NB4 (cell line): ENCODE results near the gene LGMN.
"Not testable (repeated sequence)": the region's sequence is repeated elsewhere in the genome, so short reads cannot be mapped to it uniquely, and the experiment has no call there.

ENCODE experiments used
- MYC ChIP-seq: IDR thresholded peaks from 2 replicates; pipeline ENCODE4 v1.6.1; 2011; ENCODE audit warnings: low read depth, low read length
- POLR2A ChIP-seq: IDR thresholded peaks from 2 replicates; pipeline ENCODE4 v1.6.1; 2011; ENCODE audit warnings: mild to moderate bottlenecking; ENCODE audit not compliant: insufficient read length; ENCODE audit errors: extremely low read depth
- TF ChIP-seq, protein P1 (sequence below): IDR thresholded peaks from one replicate; pipeline ENCODE4 v1.5.1; 2012; ENCODE audit warnings: low read depth, low read length

DNA sequence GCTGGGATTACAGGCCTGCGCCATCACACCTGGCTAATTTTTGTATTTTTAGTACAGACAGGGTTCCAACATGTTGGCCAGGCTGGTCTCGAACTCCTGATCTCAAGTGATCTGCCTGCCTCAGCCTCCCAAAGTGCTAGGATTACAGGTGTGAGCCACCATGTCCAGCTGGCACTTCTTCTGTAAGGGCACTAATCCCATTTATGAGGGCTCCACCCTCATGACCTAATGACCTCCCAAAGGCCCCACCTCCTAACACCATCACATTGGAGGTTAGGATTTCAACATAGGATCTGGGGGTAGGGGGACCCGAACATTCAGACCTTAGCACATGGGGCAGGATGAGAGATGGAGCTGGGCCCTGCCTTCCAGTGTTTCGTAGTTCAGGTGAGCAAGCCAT lies 68.1 kb downstream of the LGMN start:
- TF ChIP-seq, protein P1, sequence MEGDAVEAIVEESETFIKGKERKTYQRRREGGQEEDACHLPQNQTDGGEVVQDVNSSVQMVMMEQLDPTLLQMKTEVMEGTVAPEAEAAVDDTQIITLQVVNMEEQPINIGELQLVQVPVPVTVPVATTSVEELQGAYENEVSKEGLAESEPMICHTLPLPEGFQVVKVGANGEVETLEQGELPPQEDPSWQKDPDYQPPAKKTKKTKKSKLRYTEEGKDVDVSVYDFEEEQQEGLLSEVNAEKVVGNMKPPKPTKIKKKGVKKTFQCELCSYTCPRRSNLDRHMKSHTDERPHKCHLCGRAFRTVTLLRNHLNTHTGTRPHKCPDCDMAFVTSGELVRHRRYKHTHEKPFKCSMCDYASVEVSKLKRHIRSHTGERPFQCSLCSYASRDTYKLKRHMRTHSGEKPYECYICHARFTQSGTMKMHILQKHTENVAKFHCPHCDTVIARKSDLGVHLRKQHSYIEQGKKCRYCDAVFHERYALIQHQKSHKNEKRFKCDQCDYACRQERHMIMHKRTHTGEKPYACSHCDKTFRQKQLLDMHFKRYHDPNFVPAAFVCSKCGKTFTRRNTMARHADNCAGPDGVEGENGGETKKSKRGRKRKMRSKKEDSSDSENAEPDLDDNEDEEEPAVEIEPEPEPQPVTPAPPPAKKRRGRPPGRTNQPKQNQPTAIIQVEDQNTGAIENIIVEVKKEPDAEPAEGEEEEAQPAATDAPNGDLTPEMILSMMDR: not testable (repeated sequence)
- TF ChIP-seq MYC, POLR2A: not testable (repeated sequence)
